Activated CD4-positive, alpha-beta T cell treated with anti-CD3 and anti-CD28 coated beads, Interleukin-2, amount 10 ng/mL, durations not matched to agents 24 days and 14 days (primary cell): ENCODE results near the gene CCDC80. TPM values are rescaled to one million over a fixed set of nuclear protein-coding genes. Genes with fewer than 3 reads are reported as not detected.
A peak's percentile ranks its signal among the peaks of the same experiment; 100 is the strongest.

Experiments used
- DNase-seq: peaks from one replicate; pipeline ENCODE4 v3.0.0; 2022
- H3K27ac Mint-ChIP-seq: one replicate; pipeline ENCODE4 v1.8.0; 2022; ENCODE audit warnings: mild to moderate bottlenecking, mixed read lengths
- H3K27me3 Mint-ChIP-seq: one replicate; pipeline ENCODE4 v1.8.0; 2022; ENCODE audit warnings: mixed read lengths
- H3K36me3 Mint-ChIP-seq: one replicate; pipeline ENCODE4 v1.8.0; 2022; ENCODE audit warnings: low read depth, mild to moderate bottlenecking, mixed read lengths
- H3K4me1 Mint-ChIP-seq: one replicate; pipeline ENCODE4 v1.8.0; 2021; ENCODE audit warnings: mixed read lengths
- H3K4me3 Mint-ChIP-seq: one replicate; pipeline ENCODE4 v1.8.0; 2022; ENCODE audit warnings: mild to moderate bottlenecking, moderate library complexity, mixed read lengths
- H3K9me3 Mint-ChIP-seq: one replicate; pipeline ENCODE4 v1.8.0; 2021; ENCODE audit warnings: mixed read lengths
- intact Hi-C: fragments of 100-400 bp; cut with micrococcal nuclease; formaldehyde crosslinking; loops from one replicate; pipeline ENCODE4 v1.15.1; 2023
- total RNA-seq: library from RNA; stranded (reverse); gene quantifications from 2 replicates; pipeline ENCODE4 v1.2.3, GENCODE V29; 2022

The CCDC80 gene
- total RNA-seq, 1 donor from 2014 or later = not detected

DNA sequence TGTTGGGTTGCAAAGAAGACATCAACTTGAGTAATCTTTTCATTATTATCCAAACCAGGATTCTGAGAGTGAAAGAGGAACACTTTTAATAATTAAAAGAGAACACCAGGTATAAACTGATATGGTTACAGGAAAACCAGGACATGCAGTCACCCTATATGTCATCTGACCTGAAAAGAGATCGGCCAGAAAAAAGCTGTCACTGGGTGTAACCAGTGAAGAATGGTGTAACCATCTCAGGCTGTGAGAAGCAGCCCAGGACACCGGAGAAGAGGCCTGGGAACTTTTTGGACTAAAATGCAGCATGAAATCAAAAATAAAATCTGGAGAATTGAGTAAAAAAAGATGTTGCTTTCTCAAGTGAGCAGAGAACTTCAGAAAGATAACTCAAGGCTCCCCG lies 10.1 kb upstream of the CCDC80 start:
- Mint-ChIP-seq H3K27me3 (peaks cover 7% of the 10 kb centered on the region), H3K27ac (no peak overlapping the region), H3K36me3 (no peaks in the 10 kb centered on the region), H3K4me1 (peaks cover 16% of the 10 kb centered on the region), H3K4me3 (no peak overlapping the region), H3K9me3 (peaks cover 5% of the 10 kb centered on the region)
- DNase-seq = no peak
- intact Hi-C loops = no loop called here

DNA sequence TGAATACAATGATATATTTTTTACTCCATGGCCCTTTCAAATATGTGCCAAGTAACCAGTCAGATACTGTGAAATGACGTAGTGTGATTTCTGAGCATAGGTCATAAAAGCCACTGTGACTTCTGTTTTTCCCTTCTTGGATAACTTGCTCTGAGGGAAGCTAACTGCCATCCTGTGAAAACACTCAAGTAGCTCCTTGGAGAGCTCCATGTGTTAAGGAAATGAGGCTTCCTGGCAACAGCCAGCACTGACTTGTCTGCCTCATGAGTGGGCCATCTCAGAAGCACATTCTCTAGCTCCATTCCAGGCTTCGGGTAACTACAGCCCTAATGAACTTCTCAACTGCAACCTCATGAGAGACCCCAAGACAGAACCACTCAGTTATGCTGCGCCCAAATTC lies 9.5 kb upstream of the CCDC80 start:
- peaks cover 7% of the 10 kb centered on the region for H3K27me3 Mint-ChIP-seq
- H3K4me1 Mint-ChIP-seq = peaks cover 16% of the 10 kb centered on the region
- intact Hi-C loops = no loop called here
- peak; percentile 50 for DNase-seq
- H3K4me3 Mint-ChIP-seq = no peak overlapping the region
- H3K9me3 Mint-ChIP-seq = peaks cover 5% of the 10 kb centered on the region
- no peak overlapping the region for H3K27ac Mint-ChIP-seq
- no peaks in the 10 kb centered on the region for H3K36me3 Mint-ChIP-seq

- no peak for DNase-seq
- intact Hi-C loops = no loop called here
Measured at GRCh38 chr3:112649478-112649735, 8.5 kb upstream of the CCDC80 start.

DNA sequence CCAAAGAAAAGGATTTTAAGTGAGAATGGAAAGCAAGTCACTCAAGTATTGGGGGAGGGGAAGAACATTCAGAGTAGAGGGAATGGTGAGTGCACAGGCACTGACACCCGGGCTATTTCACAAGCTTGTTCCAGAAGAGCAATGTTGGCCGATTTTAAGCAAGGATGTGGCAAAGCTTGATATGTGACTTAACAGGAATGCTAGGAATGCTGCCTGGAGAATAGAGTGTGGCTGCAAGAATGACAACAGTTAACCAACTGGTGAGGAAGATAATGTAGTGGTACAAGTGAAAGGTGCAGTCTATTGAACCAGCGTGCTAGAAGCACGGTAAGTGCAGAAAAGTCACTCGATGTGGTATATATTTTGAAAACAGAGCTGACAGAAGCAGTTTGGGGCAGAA lies 6.2 kb upstream of the CCDC80 start:
- Mint-ChIP-seq H3K27me3 (peaks cover 11% of the 10 kb centered on the region), H3K9me3 (no peaks in the 10 kb centered on the region), H3K36me3 (no peaks in the 10 kb centered on the region), H3K4me1 (peaks cover 33% of the 10 kb centered on the region), H3K27ac (no peak overlapping the region), H3K4me3 (no peak overlapping the region)
- no peak for DNase-seq
- intact Hi-C loops = no loop called here

More at GRCh38 chr3:112649478-112649735, 8.5 kb upstream of the CCDC80 start:
- no peaks in the 10 kb centered on the region for H3K36me3 Mint-ChIP-seq
- peaks cover 14% of the 10 kb centered on the region for H3K4me1 Mint-ChIP-seq
- peak overlapping the region; percentile 14 for H3K27ac Mint-ChIP-seq
- no peak overlapping the region for H3K4me3 Mint-ChIP-seq
- no peaks in the 10 kb centered on the region for H3K9me3 Mint-ChIP-seq
- H3K27me3 Mint-ChIP-seq = peaks cover 6% of the 10 kb centered on the region

GRCh38 chr3:112646623-112647022 lies 5.7 kb upstream of the CCDC80 start:
- peaks cover 11% of the 10 kb centered on the region for H3K27me3 Mint-ChIP-seq

GRCh38 chr3:112644453-112644852 lies 3.5 kb upstream of the CCDC80 start:
- no peak for DNase-seq
- H3K4me3 Mint-ChIP-seq = no peak overlapping the region
- intact Hi-C loops = no loop called here
- no peaks in the 10 kb centered on the region for H3K9me3 Mint-ChIP-seq
- H3K27me3 Mint-ChIP-seq = peaks cover 11% of the 10 kb centered on the region
- H3K4me1 Mint-ChIP-seq = peaks cover 29% of the 10 kb centered on the region
- no peaks in the 10 kb centered on the region for H3K36me3 Mint-ChIP-seq
- no peak overlapping the region for H3K27ac Mint-ChIP-seq

More at GRCh38 chr3:112646623-112647022, 5.7 kb upstream of the CCDC80 start:
- no peaks in the 10 kb centered on the region for H3K36me3 Mint-ChIP-seq
- no peak for DNase-seq
- H3K4me1 Mint-ChIP-seq = peaks cover 33% of the 10 kb centered on the region
- no peak overlapping the region for H3K27ac Mint-ChIP-seq
- no peak overlapping the region for H3K4me3 Mint-ChIP-seq
- H3K9me3 Mint-ChIP-seq = no peaks in the 10 kb centered on the region
- intact Hi-C loops = no loop called here

DNA sequence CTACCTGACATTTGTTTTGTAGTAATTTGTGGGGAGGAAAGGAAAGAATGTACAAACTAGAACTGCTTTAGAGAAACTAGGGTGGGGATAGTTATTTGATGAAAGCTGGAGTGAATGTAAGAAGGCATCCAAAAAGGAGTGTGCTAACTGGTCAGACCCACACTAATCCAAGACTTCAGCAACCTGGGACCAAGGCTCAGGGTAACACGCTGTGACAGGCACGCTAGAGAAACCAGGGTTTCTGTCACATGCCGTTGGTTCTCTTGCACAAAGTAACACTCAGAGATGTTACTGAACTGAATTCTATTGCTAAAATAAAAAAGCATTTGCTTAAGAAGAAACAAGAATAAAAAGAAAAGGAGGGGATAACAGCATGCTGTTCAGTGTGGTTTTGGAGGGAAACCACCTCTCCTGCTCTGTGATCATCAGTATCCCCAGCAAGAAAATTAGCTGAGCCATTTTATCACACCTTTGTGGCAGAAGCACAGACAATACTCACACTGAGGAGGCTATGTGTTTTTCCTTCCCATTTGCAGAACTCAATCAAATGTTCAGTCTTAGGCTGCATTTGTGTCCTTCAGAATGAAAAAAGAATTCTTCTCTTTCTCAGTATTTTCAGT lies 2.8 kb upstream of the CCDC80 start:
- peak overlapping the region; percentile 78 for H3K4me3 Mint-ChIP-seq
- H3K4me1 Mint-ChIP-seq = peaks cover 22% of the 10 kb centered on the region
- no peaks in the 10 kb centered on the region for H3K36me3 Mint-ChIP-seq
- H3K9me3 Mint-ChIP-seq = no peaks in the 10 kb centered on the region
- intact Hi-C loops = loop anchor here (1.0 to 2.0 kb wide), 6 partner anchors 33 to 645 kb away; no protein-coding TSS in a partner anchor
- DNase-seq = peak; percentile 61
- H3K27ac Mint-ChIP-seq = no peak overlapping the region
- peaks cover 11% of the 10 kb centered on the region for H3K27me3 Mint-ChIP-seq

- intact Hi-C loops = loop anchor here (1.0 to 2.0 kb wide), 6 partner anchors 34 to 645 kb away; no protein-coding TSS in a partner anchor
- peaks cover 11% of the 10 kb centered on the region for H3K27me3 Mint-ChIP-seq
- peaks cover 21% of the 10 kb centered on the region for H3K4me1 Mint-ChIP-seq
- H3K27ac Mint-ChIP-seq = peak overlapping the region; percentile 34
- H3K9me3 Mint-ChIP-seq = no peaks in the 10 kb centered on the region
- peak; percentile 94 for DNase-seq
- H3K36me3 Mint-ChIP-seq = no peaks in the 10 kb centered on the region
- H3K4me3 Mint-ChIP-seq = peak overlapping the region; percentile 78
Measured at GRCh38 chr3:112642912-112643506, 2.1 kb upstream of the CCDC80 start.

DNA sequence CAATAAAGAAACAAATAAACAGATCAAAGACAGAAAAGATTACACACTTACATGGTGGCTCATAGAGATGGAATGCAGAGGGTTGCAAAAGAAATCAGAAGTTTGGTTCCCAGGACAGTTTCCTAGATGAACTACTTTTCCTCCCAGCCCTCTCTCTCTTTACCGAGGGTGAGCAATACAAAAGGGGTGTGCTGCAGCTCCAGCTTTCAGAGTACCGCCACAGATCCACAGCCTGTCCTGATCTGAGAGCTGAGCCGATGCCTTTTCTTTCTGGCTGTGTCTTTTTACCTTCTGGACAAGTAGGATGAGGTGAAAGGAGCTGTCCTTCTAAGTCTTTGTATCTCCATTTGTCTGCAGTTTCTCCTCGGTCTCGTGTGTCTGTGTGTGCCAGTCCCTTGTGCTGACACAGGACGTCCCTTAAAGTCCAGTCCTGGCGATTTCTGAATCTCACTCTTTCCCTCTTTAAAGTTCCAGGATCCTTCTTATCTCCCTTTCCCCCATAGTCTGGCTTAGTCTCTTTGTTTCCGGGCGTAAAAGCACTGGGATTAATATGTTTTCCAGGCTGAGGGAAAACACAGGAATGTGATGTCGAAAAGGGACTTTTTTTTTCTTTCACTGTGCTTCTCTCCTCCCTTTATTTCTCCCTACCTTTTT lies 540 bp downstream of the CCDC80 start:
- H3K36me3 Mint-ChIP-seq = no peaks in the 10 kb centered on the region
- intact Hi-C loops = no loop called here
- no peak overlapping the region for H3K4me3 Mint-ChIP-seq
- H3K27me3 Mint-ChIP-seq = peaks cover 9% of the 10 kb centered on the region
- no peaks in the 10 kb centered on the region for H3K9me3 Mint-ChIP-seq
- no peak overlapping the region for H3K27ac Mint-ChIP-seq
- H3K4me1 Mint-ChIP-seq = peaks cover 22% of the 10 kb centered on the region
- DNase-seq = no peak

- no peak overlapping the region for H3K4me3 Mint-ChIP-seq
- intact Hi-C loops = no loop called here
- H3K36me3 Mint-ChIP-seq = no peaks in the 10 kb centered on the region
- DNase-seq = no peak
- no peak overlapping the region for H3K27ac Mint-ChIP-seq
- H3K27me3 Mint-ChIP-seq = peaks cover 7% of the 10 kb centered on the region
- H3K9me3 Mint-ChIP-seq = no peaks in the 10 kb centered on the region
- peaks cover 30% of the 10 kb centered on the region for H3K4me1 Mint-ChIP-seq
Measured at GRCh38 chr3:112639455-112640225, 1.3 kb downstream of the CCDC80 start.

DNA sequence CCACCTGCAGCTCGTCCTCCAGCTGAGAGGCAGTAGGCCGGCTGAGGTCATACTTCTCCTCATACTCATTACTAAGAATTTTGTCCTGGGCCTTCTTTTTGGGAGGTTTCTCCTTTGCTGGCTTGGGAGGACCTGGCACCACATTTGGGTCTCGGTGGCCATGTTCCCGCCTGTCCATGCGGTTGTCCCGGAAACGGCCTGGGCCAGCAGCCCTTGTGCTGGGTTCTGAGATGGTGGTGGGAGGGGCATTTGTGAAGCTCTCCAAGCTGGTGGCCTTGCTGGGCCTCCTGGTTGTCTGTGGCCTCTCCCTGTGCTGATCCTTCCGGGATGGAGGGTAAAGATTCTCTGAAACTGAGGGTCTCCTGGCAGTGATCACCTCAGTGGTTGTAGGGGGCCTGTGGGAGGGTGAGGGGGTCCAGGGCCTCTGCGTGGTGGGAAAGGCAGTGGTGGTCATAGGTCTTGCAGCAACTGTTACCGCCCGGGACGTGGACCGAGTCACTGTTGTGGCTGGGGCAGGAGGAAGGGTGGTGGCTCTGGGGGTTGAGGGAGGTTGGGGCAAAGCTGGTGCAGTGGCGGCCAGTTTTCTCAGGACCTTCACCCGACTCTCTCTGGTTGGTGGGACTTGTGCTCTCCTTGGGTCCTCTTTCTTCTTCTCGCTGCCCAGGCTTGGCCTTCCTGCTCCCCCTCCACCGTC lies 2.5 kb downstream of the CCDC80 start:
- H3K27ac Mint-ChIP-seq = no peak overlapping the region
- no peaks in the 10 kb centered on the region for H3K9me3 Mint-ChIP-seq
- intact Hi-C loops = no loop called here
- H3K27me3 Mint-ChIP-seq = peaks cover 7% of the 10 kb centered on the region
- peak; percentile 45 for DNase-seq
- peaks cover 21% of the 10 kb centered on the region for H3K4me1 Mint-ChIP-seq
- no peaks in the 10 kb centered on the region for H3K36me3 Mint-ChIP-seq
- H3K4me3 Mint-ChIP-seq = no peak overlapping the region

DNA sequence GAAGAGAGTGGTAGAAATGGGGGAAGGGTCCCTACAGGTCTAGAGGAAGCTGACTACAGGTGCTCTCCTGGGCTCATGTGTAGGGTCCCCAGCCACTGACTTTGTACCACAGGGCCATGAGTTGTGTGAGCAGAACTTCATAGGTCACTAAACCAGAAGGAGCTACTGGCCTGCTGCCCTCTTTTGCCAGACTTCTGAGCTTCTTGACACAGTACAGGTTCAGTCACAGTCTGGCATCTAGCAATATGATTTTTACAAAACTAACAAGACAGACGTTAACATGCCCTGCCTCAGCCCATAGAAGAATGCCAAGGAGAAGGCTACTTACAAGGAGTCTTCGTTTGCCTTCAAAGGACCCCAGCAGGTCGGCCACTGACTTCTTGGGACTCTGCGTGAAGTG lies 3.2 kb downstream of the CCDC80 start:
- no peak overlapping the region for H3K4me3 Mint-ChIP-seq
- H3K4me1 Mint-ChIP-seq = peaks cover 14% of the 10 kb centered on the region
- H3K9me3 Mint-ChIP-seq = no peaks in the 10 kb centered on the region
- H3K27ac Mint-ChIP-seq = no peak overlapping the region
- intact Hi-C loops = no loop called here
- DNase-seq = no peak
- H3K36me3 Mint-ChIP-seq = no peaks in the 10 kb centered on the region
- H3K27me3 Mint-ChIP-seq = peaks cover 3% of the 10 kb centered on the region

DNA sequence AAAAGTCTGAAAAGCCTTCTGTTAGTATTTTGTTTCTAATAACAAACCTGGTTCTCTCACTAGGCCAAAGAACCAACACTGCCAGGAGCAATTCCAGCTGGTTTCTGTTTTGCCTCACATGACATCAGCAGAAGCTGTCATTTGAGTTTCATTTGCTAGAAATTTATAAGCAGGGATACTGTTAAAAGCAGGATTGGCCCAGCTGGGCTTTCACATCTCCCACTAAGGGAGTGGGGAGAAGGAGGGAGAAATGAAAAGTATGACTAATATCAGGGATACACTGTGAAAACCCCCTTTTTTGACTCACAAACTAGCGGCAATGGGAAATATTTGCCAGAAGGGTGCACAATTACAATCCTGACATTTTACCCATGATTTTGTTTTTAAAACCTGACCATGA lies 5.3 kb downstream of the CCDC80 start:
- intact Hi-C loops = no loop called here
- H3K4me1 Mint-ChIP-seq = peaks cover 11% of the 10 kb centered on the region
- H3K9me3 Mint-ChIP-seq = no peaks in the 10 kb centered on the region
- no peak overlapping the region for H3K27ac Mint-ChIP-seq
- peaks cover 2% of the 10 kb centered on the region for H3K27me3 Mint-ChIP-seq
- H3K4me3 Mint-ChIP-seq = no peak overlapping the region
- DNase-seq = no peak
- H3K36me3 Mint-ChIP-seq = no peaks in the 10 kb centered on the region
